ENCODE results near the gene ELAVL3.

- TF ChIP-seq CTCF (IDR thresholded peaks at IDR 0.05) (no peak), ESRRA (IDR thresholded peaks at IDR 0.05; ENCODE audit: borderline replicate concordance, low read length) (no peak), EP300 (IDR thresholded peaks at IDR 0.05) (no peak), RAD21 (conservative IDR thresholded peaks at IDR 0.05 in 1 of 2, IDR thresholded peaks at IDR 0.05 in 1 of 2) (no peak), KDM5A (IDR thresholded peaks at IDR 0.05) (no peak), USF2 (IDR thresholded peaks at IDR 0.05) (no peak), TFCP2L1 (CRISPR knock-in tag; IDR thresholded peaks at IDR 0.05) (no peak), POLR2A (IDR thresholded peaks at IDR 0.05; ENCODE audit: low read length) (no peak), FOSL2 (IDR thresholded peaks at IDR 0.05) (no peak), FOSL2 (CRISPR knock-in tag; IDR thresholded peaks at IDR 0.05) (no peak), KDM1A (IDR thresholded peaks at IDR 0.05; ENCODE audit: low read depth) (no peak), JUN (IDR thresholded peaks at IDR 0.05) (no peak), POLR2AphosphoS2 (conservative IDR thresholded peaks at IDR 0.05; ENCODE audit: low read length) (no peak), E2F6 (IDR thresholded peaks at IDR 0.05; ENCODE audit: borderline replicate concordance, low read depth) (no peak)
Observed at GRCh38 chr19:11451871-11452619, 28.8 kb downstream of the ELAVL3 start.
